Measurements from ENCODE around the gene FHIT.

The FHIT gene

DNA sequence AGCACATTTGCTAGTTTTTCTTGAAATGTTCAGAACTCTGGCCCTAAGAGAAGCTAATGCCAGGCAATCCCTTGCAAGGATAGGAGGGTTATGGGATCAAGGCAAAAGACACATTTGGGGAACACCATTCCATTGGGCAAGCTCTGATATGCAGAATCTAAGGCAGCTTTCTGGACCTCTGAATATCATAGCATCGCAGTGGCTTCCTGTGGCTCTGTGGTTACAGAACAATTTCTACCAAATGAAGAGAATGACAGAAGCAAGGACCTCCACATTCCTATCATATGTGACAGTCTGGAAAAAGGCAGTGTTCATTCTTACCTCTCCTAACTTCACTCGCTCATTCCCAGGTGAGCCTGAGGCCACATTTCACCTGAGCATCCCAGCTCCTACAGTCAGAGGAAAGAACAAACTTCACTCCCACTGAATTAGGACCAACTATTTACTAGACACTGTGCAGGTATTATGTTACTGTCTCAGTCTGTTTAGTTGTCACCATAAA lies 1365.3 kb downstream of the FHIT start:
- no peak for DNase-seq

DNA sequence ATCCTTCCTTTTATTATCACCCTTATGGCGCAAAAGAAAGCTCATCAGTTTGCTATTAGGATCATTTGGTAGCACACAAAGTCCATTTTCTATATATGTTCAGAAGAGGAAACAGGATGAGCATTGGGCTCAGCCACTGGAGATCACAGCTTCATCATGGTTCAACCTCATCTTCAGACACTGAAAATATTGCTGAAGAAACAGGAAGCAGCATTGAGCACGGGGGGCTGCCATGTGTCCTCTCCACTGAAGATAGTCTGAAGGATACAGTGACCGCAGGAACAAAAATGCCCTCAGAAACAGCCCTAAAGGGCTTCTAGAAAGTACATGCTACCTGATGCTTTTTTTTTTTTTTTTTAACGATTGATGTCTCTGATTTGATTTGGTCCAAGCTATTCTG lies 1366.2 kb downstream of the FHIT start:
- no peak for DNase-seq

DNA sequence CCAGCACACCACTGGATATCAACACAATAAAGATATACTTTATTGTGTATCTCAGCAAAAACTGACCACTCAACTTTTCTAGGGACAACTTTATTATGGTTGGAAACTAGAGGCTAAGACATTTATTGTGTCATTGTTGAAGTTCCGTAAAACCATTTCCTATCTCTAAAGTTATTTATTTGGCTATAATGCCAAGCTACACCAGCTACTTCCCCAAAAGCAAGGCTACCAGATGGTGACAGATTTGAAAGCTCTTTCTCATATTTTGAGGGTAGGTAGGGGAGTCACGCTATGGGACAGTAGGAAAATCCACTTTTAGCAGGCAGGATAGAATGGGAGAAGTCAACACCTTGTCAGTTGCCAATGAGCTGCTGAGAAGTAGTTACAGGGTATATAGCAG lies 1366.8 kb downstream of the FHIT start:
- DNase-seq = no peak

DNA sequence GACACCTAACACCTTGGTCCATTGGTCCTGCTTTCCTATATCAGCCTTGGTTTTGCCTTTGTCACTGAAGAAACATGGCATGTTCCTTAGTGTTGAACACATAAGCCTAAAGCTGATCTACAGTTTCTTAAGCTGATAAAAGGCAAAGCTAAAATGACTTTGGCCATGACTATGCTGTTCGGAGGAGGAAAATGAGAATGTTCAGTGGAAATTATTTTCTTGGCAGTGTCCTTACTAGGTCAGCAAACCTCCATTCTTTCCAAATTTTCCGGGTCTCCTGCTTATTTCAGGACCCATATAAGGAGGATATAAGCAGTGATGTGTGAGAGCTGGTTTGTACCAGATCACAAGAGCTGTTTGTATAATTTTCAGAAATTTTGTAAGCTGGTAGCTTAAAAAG lies 1368.5 kb downstream of the FHIT start:
- no peak for DNase-seq

DNA sequence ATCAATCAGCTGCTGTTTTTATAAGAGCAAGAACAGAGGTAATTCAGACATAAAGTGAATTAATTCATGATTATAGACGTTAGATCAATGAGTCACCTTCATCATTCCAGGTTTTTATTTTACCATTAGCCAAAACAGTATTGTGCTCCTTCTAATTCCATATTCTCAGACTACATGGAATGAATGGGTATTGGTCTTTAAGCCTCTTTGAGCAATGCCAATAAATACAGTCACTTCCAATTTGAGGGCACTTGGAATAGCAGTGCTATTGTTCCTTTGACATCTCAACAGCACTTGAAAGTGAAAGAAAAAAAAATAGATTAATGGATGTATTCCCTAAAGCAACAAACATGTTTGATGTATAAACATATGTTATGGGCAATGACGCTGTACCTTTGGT lies 1370.5 kb downstream of the FHIT start:
- DNase-seq = no peak

DNA sequence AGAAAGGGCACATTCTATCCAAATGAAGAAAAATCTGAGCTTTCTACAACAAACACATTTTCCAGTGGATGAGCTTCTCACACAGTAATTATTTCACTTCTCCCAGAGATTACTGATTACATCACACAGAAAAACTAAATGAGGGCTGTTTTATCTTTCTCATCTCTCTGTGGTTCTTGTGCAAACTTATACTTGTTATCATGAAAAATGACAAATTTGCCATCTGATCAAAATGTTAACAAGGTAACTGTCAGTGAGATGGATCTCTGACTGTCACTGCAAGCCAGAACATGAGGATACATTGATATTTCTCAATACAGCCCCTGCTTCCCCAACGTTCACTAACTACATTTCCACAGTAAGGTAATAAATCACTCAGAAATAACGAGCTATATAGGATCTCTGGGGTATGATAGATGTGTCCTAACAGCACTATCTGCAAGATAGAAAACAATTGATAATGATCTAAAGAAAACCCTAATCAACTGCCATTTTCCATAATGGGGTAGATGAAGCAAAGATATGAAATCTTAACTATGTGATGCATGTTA lies 1372.1 kb downstream of the FHIT start:
- DNase-seq = no peak

DNA sequence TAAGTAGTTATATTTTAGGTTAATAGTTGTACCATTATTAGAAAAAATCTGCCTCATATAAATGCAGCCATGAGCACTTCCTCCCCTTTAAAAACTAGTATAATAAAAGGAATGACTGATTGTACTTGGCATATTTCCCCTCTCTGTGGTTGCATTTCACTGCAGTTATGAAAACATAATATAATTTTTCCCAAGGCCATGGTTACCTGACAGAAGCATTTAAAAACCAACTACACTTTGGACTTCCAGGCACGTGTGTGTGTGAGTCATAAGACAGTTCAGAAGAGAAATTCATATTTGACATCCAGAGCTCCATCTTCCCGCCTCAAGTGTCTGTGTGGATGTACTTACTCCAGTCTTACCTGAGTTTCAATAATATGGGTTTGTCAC lies 1373.2 kb downstream of the FHIT start:
- DNase-seq = no peak

DNA sequence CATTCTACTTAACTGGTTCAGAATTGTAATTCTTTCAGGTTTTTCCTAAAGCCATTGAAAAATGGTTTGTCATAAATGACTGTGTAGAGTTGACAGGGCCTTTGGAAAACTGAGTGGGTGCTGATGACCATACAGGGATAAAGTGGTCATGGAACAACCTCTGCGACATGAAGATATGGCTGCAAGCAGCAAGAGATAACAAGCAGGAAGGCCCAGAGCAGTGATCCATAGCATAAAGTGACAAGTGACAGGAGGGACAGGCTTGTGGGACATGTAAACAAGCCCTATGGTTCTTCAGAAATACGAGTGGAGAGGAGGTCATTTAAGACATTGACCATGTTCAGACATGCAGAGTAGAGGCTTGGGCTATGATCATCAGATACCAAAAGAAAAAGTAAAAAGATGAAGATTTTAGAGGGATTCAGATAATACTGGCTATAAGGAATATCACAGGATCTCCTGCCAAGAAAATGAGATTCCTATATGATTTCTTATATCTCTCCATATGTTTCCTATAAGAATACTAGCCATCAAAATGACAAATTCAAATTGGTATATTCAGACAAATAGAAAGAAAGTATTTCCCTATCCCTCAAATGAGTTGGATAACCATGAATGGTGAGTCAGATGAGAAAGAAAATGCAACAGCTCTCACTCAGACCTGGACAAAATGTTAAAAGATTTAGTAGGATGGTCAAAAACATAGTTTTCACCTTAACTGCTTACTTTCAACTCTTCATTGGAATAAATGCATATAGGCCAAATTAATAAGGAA lies 1373.8 kb downstream of the FHIT start:
- DNase-seq = no peak

DNA sequence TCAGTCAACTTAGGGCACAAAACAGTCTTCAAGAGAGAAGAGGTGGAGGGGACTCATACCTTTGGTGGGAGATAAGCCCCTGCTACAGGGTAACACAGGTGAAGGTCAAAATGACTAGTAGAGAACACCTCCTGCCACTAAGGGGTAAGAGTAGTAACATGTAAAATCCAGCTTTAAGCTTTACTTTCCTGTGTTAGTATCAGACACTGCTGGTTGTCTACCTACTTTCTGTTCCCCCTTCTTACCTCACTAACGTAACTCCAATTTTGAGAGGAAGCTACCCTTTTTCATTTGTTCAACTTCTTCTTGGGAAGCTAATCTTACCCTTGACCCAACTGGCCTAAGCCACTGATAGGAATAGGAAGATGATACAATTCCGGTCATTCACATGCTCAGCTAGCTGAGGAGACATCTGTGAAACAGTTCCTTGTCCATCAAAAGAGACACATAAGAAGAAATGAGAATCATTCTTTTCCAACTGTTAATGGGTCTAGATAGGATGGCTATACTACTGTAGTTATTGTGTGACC lies 1374.7 kb downstream of the FHIT start:
- DNase-seq = no peak

DNA sequence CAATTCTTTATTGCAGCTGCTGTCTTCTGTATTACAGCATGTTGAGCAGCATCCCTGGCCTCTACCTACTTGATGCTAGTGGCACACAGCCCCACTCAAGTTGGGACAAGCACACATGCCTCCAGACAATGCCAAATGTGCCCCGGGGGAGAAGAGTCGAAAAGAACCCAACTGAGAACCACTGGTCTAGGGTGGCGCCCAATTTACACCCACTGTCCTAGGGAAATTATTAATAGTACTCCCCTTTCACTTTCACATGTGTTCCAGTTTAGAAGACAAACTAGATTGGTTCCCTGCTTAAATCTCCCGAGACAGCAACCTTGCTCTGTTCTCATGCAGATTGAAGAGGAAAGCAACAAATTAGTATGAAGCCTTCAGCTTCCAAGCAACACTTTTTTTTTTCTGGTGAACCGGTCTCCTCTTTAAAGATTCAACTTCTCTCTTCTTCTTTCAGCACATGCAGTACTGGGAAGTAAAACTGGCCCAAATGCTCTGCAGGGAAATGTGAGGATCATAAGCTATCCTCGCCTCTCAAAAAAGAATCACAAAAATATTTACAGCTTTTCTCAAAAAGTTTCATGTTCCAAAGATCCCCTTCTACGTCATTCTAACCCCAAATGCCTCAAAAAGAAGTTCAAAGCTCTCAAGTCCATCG lies 1377.5 kb downstream of the FHIT start:
- no peak for DNase-seq

DNA sequence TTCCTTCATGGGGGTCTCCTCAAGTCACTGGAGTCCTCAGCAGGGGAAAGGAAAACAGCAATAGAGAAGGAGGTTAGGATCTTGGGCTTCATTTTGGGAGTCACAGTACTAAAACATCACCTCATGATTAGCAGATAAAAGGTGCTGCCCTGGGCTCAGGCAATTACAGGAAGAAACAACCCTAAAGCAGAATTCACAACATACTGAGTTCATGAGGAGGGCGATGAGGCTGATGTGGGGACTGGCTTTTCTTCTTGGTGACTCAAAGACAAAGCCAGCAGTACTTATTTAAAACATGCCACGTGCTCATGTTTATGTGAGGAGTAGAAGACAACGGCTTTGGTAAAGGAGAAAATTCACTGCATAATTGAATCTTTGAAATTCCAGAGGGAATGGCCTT lies 1379.1 kb downstream of the FHIT start:
- no peak for DNase-seq

DNA sequence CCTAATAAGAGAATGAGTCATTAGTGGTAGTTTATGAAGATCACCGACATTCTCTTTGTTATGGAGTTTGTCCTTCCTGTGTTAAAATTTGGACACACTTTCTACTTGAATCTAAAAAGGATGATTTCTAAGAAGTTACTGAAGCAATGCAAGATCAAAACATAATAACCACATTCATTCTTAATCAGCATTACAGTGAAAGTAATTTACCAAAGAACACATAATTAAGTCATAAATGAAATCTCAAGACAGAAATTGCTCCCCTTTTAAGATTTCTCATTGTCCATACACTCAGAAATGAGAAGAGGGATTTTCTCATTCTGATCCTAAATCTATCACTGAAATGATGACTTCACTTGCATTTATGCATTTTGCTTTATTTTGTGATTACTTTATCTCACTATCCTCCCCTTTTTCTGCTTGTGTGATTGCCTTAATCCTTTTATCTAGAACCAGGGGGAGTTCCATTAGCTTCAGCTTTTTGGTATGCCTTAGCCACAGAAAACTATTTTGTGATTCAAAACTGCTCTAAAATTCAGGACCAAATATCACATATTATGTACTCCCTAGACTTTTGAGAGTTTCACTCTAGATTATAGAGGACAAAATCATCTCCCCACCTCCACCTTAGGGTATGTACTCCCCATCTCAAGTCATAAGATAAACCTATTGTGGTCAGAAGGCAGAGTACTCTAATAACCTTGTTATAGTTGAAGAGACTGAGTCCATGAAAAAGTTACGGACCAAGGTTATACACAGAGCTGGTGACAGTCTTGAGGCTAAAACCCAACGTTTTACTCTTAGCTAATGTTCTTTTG lies 1383.9 kb downstream of the FHIT start:
- DNase-seq = no peak

DNA sequence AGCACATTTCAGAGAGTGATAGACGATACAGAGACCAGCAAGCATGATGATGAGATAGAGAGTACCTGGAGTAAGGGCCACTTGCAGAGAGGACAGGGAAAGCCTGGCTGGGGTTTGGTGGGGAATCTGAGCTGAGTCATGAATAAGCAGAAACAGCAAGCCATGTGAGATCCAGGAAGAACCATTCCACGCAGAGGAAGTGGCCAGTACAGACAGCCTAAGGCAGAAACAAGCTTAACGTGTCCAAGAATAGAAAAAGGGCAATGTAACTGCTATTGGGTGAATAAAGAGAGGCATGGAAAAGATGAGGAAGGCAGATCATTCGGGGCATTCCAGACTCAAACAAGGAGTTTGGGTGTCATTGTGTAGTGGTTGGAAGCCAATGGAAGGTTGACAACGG lies 1385.2 kb downstream of the FHIT start:
- DNase-seq = no peak

DNA sequence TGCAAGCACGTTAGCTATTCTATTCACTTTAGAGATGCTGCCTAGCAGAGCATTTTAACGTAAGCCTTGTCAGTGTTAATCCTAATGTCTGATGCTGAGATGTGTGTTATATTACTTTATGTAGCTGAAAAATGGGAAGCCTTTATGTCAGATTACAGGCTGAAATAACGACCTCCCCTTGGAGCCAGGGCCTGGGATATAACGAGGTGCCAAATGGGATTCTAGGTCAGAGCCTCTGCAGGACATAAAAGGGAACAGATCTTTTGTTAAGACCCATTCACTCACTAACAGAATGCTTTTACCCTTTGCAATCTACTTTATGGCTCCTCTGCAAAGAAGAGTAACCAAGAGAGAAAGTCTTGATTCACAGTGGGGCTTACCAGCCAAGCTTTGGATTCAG lies 1385.9 kb downstream of the FHIT start:
- no peak for DNase-seq

DNA sequence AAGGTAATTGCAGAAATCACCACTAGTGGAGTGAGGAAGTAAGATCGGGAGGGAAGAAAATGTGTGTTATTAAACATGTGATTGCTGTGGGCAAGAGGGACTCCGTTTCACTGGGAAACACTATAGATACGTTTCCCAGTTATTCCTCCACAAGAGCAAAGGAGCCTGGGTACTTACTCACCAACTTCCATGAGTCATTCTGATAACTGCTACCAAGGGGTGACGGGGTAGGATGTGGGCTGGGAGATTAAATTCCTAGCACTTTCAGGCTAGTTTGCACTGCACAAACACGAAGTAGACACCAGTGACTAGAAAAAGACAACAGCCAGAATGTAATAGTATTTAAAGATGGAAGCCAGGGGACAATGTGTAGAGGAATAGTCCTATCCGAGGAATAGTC lies 1388.6 kb downstream of the FHIT start:
- no peak for DNase-seq

DNA sequence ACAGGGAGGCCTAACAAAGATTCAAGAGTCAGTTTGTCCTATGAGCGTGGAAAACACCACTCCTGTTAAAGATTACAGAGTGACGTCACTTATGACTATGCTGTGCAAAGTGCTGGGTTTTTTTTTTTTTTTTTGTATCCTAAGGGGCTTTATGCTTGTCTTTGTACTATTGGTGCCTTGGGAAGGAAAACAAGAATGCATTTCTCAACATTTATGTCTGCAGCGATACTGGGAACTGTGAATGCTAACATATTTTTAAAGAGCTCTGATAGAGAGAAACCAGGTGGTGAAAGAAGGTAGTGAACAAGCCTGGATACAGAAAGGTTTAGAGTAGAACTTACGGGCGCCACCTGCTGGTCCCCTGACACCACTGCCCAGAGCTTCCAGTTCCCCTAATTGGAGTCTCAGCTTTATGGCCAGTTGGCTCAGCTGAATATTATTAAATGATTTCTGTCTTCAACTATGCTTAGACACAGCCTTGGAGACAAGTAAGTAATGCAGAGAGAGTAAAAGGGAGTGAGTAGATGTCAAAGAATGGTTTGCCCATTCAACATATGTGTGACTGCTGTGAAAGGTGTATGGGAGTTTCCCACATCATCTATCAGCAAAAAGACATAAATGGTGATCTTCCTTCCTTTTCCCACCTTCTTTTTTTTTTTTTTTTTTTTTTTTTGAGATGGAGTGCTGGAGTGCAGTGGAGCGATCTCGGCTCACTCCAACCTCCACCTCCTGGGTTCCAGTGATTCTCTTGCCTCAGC lies 1393.5 kb downstream of the FHIT start:
- peak; percentile 77 for DNase-seq

DNA sequence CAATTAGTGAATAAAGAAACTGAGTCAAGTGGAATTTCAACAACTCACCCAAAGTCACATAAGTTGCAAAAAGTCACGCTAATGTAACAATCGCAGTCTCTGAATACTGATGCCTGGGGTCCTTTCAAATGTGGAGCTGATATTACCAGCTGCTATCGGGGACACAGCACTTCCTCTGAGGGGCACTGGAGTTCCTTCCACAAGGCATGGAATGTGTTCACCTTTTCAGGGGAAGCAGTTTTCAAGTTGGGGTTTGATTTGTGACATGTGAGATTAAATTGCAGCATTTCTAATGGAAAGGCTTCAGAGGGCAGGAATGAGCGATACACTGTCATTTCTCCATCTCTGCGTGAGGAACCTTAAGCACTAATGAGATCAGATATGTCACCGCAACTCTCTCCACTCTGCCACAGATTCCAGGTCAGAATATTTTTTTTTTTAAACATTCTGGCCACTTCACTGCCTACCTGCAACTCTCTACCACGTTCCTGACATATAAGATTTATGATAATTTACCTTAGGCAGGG lies 1394.3 kb downstream of the FHIT start:
- DNase-seq = no peak

DNA sequence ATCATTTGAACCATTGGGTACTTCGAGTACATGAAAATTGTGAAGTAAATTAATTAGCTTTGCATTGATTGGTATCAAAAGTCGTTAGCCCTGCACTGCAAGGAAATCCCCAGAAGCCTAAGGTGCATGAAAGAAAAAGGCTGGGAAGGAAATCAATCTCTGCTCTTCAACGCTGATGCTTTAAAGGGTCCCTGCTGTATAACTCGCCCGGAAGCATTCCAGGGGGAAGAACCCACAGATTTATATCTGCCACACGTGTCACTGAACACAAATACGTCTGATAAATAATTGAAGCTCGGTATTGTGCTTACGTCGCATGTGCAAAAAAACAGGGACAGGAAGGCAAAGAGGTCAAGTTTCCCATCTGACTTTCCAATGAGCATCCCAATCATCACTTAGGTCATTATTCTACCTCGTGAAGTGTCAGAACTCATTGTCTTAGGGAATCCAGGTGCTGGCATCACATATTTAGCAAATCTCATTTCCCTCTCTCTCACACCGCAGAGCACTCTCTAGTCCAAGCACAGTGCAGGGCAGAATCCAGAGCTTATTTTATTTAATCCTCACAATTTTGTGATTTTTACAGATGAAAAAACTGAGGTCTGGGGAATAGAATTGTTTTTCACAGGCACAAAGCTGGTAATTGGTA lies 1397.1 kb downstream of the FHIT start:
- no peak for DNase-seq

DNA sequence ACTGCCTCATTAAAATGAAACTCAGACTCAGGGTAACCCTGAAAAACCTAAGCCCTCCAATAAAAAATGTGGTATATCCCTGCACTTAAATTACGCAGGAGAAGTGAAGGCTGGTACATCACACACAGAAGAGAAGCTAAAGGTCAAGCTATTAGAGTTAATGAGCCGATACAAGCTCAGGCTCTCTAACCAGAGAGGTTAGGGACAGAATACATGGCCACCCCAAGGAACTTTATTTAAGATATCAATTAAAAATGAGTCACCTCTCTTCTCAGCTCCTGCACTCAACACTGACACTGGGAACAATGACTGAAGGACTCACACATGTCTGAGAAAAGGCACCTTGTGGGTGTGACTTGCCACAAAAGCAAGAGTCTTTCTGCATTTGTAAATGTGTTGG lies 1400.8 kb downstream of the FHIT start:
- peak; percentile 6 for DNase-seq

DNA sequence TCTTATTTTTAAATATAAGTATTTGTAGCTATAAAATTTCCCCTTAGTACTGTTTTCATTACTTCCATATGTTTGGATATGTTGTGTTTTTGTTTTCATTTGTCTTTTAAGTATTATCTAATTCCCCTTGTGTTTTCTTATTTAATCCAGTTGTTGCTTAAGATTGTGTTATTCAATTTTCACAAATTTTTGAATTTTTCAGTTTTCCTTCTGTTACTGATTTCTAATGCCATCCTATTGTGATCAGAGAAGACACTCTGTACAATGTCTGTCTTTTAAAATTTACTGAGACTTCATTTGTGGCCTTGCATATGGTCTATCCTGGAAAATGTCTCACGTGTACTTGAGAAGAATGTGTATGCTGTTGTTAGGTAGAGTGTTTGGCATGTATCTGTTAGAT lies 1405.9 kb downstream of the FHIT start:
- DNase-seq = no peak

DNA sequence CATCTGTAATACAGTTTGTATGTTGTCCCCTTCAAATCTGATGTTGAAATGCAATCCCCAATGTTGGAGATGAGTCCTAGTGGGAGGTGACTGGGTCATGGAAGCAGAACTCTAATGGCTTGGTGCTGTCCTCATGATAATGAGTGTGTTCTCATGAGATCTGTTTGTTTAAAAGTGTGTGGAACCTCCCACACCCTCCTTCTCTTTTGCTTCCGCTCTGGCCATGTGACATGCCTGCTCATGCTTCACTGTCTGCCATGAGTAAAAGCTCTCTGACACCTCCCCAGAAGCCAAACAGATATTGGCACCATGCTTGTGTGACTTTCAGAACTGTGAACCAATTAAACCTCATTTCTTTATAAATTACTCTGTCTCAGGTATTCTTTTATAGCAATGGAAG lies 1407.4 kb downstream of the FHIT start:
- DNase-seq = no peak

All from NCI-H146 (cell line).